NCI-H187 treated with DMSO at 0.1 percent for 48 hours (cell line): ENCODE results near the gene ADGB.
"Not testable (repeated sequence)": the region's sequence is repeated elsewhere in the genome, so short reads cannot be mapped to it uniquely, and the experiment has no call there.

Source experiments
- DNase-seq: peaks from one replicate; lab custom pipeline; 2025; lab: John Stamatoyannopoulos, UW

The ADGB gene

GRCh38 chr6:146598772-146599405, at the start of gene ADGB:
Gene ADGB (plus strand): TSS chr6:146598972. CDS start chr6:146599041, 69 bp downstream.
- DNase-seq = no peak

DNA sequence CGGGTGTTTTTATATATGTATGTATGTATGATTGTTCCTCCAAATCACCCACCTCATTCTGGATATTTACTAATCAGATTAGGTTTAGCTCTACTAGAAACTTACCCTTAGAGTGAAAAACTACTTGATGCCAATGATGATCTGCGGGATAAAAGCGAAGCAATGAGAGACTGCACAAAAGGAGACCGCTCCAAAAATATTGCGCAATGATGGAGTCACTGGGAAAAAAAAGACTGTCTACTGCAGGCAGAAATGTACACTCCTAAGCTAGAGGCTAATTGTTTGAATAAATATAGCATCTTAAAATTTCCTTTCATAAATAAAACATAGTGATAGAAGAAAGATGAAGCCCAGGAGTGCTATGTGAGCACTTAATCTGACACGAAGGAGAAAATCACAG, 47.9 kb upstream of the ADGB start:
- no peak for DNase-seq

DNA sequence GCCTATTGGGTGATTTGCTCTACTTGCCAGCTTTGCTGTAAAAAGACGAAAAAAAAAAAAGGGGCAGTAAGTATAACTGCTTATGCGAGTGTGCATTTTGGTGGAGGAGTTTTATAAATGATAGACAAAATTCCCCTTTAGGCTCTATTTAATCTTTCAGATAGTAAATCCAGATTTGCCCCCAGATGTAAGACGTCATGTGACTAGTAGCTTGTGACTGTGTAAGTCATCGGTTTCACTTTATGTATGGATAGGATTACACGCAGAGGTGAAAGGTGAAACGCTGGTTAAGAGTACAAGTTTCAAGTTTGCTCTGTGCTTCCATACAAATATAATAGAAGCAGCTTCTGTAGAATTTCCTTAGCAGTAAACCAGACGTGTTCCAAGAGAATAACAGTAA, 47.2 kb upstream of the ADGB start:
- DNase-seq = no peak

- no peak for DNase-seq
These were observed 45.2 kb upstream of the ADGB start for GRCh38 chr6:146553377-146554135.

DNA sequence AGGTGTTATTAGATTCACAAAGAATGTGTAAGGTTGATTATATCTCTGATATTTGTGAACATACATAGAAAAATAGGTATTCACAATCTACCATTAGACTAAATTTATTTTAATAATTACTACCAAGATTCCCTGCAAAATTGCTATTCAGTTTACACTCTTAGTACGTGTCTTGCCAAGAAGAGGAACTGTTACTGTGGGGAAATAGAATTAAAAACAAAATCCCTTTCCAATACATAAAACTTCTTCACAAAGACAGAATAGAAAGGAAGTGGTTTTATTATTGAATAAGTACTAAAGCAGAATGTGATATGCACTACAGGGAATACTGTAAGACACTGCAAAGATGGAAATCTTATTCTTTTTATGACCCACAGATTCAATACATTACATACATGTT, 38.2 kb upstream of the ADGB start:
- no peak for DNase-seq

DNA sequence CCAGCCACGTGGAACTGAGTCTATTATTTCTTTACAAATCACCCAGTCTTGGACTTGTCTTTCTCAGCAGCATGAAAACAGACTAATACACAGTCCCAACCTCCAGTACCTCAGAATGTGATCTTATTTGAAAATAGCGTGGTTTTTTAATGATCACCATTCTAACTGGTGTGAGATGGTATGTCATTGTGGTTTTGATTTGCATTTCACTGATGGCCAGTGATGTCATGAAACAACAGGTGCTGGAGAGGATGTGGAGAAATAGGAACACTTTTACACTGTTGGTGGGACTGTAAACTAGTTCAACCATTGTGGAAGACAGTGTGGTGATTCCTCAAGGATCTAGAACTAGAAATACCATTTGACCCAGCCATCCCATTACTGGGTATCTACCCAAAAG, 32.1 kb upstream of the ADGB start:
- not testable (repeated sequence) for DNase-seq

GRCh38 chr6:146568619-146569018, 30.2 kb upstream of the ADGB start:
- not testable (repeated sequence) for DNase-seq

DNA sequence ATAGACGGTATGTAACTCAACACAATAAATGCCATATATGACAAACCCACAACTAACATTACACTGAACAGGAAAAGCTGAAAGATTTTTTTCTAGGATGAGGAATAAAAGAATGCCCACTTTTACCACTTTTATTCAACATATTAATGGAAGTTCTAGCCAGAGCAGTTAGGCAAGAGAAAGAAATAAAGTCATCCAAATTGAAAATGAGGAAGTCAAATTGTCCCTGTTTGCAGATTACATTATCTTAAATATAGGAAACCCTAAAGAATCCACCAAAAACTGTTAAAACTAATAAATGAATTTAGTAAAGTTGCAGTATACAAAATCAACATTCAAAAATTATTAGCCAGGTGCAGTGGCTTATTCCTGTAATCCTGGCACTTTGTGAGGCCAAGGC, 24.6 kb upstream of the ADGB start:
- no peak for DNase-seq

DNA sequence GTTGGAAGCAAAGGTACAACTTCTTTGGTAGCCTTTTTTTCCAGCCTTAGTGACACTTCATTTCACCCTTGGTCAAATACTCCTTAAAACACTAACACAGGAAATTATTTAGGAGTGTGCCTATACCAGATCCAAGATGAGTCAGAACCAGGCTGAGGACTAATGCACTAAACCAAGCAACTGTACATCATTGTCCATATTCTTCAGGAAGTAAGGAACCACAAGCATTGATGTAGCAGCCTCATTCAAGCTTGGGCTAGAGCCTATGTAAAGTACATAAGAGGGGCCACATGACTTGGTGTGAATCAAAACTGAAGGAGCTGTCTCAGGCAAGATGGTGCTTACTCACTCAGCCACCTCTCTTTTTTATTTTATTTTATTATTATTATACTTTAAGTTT, 20.7 kb upstream of the ADGB start:
- DNase-seq = no peak

DNA sequence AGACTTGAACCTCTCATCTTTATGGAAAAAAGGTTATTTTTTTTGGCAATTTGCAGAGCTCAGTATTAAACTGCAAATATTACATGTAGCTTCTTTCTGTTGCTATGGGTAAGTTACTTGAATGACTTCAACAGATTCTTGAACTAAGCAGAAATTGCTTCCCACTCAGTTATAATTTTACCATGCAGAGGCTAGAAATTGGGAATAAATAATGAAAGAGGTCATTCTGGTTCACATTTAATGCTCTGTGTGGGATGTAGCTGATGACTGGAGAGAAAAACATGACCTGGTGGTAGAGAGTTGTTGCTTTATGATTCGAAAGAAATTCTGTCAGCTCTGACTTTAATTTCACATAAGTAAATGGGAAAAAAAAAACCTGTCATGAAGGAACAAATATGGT, 16.8 kb upstream of the ADGB start:
- DNase-seq = no peak

- no peak for DNase-seq
These were observed 15.9 kb upstream of the ADGB start for GRCh38 chr6:146582857-146583256.

DNA sequence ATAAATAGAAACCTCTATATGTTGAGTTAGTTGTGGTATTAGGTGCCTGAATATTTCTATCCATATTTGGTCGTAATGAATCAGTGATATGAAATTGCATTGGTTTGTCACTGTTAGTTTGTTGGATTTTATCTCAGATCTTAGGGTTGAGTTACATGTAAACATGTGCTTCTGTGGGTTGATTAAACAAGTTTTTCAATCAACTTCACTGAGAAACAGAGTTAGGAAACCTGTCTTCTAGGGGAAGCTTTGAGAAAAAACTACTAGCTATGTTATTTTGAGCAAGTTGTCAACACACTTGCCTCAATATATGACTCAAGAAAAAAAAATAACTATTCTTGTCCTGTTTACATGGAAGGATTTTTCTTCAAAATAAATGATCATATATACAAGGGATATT, 14.8 kb upstream of the ADGB start:
- DNase-seq = no peak

GRCh38 chr6:146587459-146587858, 11.3 kb upstream of the ADGB start:
- DNase-seq = no peak

DNA sequence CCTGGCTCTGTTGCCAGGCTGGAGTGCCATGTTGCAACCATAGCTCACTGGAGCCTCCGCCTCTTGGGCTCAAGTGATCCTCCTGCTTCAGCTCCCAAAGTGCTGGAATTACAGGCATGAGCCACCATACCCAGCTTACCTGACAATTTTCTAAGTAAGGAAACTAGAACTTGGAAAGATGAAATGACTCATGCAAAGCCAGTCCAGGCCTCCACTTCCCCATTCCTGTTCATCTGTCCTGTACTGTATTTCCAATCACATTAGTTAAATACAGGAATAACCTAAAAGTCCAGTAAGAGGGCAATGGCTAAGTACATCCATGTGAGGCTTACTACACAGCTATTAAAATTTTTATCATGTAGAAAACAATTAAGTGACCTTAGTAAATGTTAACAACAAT, 8.3 kb upstream of the ADGB start:
- no peak for DNase-seq

- DNase-seq = no peak
These were observed 6.3 kb upstream of the ADGB start for GRCh38 chr6:146592451-146592850.

GRCh38 chr6:146593986-146594385, 4.8 kb upstream of the ADGB start:
- no peak for DNase-seq

GRCh38 chr6:146594495-146594894, 4.3 kb upstream of the ADGB start:
- no peak for DNase-seq

GRCh38 chr6:146595972-146596731, 2.6 kb upstream of the ADGB start:
- no peak for DNase-seq

- DNase-seq = no peak
These were observed 2.6 kb downstream of the ADGB start for GRCh38 chr6:146601352-146601751.

DNA sequence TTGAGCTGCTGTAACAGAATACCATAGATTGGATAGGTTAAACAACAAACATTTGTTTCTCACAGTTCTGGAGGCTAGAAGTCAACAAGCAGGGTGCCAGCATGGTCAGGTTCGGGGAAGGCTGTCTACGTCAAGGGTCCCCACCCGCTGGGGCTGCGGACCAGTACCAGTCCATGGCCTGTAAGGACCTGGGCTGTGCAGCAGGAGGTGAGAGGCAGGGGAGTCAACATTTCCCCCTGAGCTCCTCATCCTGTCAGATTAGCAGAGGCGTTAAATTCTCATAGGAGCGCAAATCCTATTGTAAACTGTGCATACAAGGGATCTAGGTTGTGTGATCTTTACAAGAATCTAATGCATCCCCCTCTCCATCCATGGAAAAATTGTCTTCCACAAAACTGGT, 3.8 kb downstream of the ADGB start:
- no peak for DNase-seq

DNA sequence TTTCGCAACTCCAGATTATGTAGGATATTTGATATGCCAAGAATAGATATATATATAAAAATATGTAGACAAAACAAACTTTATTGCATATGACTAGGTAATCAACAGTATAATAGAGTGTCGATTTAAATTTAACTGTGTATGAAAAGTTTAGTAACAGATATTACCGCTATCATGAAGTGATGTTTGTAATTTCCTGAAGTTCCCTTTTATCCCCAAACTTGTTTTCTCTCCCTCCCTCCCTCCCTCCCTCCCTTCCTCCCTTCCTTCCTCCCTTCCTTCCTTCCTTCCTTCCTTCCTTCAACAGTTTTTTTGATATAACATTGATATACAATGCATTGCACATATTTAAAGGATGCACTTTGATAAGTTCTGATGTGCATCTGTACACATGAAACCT, 15.2 kb downstream of the ADGB start:
- DNase-seq = no peak

GRCh38 chr6:146620655-146621054, 21.9 kb downstream of the ADGB start:
- no peak for DNase-seq

GRCh38 chr6:146628350-146628749, 29.6 kb downstream of the ADGB start:
- no peak for DNase-seq
